SU-DHL-6 (cell line): ENCODE data around the gene PTS.

Experiments
- H2AFZ ChIP-seq: fragments of 200-600 bp; sonication (generic); 2 replicates; pipeline ENCODE4 v1.6.1; 2014; ENCODE audit warnings: low read depth, mild to moderate bottlenecking, moderate library complexity, mixed read lengths, antibody characterized with exemption, low read length; ENCODE audit not compliant: severe bottlenecking
- H3F3A ChIP-seq: fragments of 200-600 bp; shearing (Covaris generic); 2 replicates; pipeline ENCODE4 v1.6.0; 2016; ENCODE audit warnings: antibody characterized with exemption, mild to moderate bottlenecking; ENCODE audit not compliant: insufficient read depth
- H3K27ac ChIP-seq: fragments of 200-600 bp; sonication (generic); 2 replicates; pipeline ENCODE4 v1.5.1; 2016; ENCODE audit warnings: low read depth, mild to moderate bottlenecking, low read length, moderate library complexity, mixed read lengths
- H3K27me3 ChIP-seq: fragments of 200-600 bp; sonication (generic), shearing (Covaris generic); 2 replicates; pipeline ENCODE4 v1.6.0; 2014; ENCODE audit warnings: mild to moderate bottlenecking, low read length
- H3K36me3 ChIP-seq: fragments of 200-600 bp; sonication (generic); 2 replicates; pipeline ENCODE4 v1.6.1; 2014; ENCODE audit warnings: mild to moderate bottlenecking, low read length, mixed read lengths
- H3K4me2 ChIP-seq: fragments of 300-600, 200-600 bp; shearing (Covaris generic), sonication (generic); 2 replicates; pipeline ENCODE4 v1.6.0; 2014; ENCODE audit warnings: low read length, low read depth, mild to moderate bottlenecking; ENCODE audit not compliant: poor library complexity, severe bottlenecking
- H3K4me3 ChIP-seq: fragments of 200-600 bp; sonication (generic); 2 replicates; pipeline ENCODE4 v1.5.1; 2014; ENCODE audit warnings: antibody characterized with exemption, low read length, mild to moderate bottlenecking, mixed read lengths; ENCODE audit not compliant: insufficient read depth, poor library complexity, severe bottlenecking
- H3K79me2 ChIP-seq: fragments of 200-600 bp; sonication (generic); 2 replicates; pipeline ENCODE4 v1.6.1; 2014; ENCODE audit warnings: mild to moderate bottlenecking, low read length, moderate library complexity; ENCODE audit not compliant: insufficient read depth
- H3K9ac ChIP-seq: fragments of 200-600 bp; sonication (generic); 2 replicates; pipeline ENCODE4 v1.7.0; 2014; ENCODE audit warnings: mild to moderate bottlenecking, low read length
- H3K9me2 ChIP-seq: fragments of 200-600 bp; sonication (generic); replicated peaks from 2 replicates; pipeline ENCODE4 v1.6.1; 2014; ENCODE audit warnings: low read length; ENCODE audit not compliant: insufficient read depth
- H3K9me3 ChIP-seq: fragments of 200-600 bp; sonication (generic); 2 replicates; pipeline ENCODE4 v1.6.1; 2014; ENCODE audit warnings: low read length, mixed read lengths; ENCODE audit not compliant: insufficient read depth
- H4K20me1 ChIP-seq: fragments of 200-600 bp; sonication (generic); 2 replicates; pipeline ENCODE4 v1.6.1; 2014; ENCODE audit warnings: low read depth, mild to moderate bottlenecking, antibody characterized with exemption, low read length, moderate library complexity, mixed read lengths
- EZH2phosphoT487 ChIP-seq: fragments of 200-600 bp; sonication (generic), shearing (Covaris generic); conservative IDR thresholded peaks from 2 replicates; pipeline ENCODE4 v1.6.1; 2018; ENCODE audit warnings: mild to moderate bottlenecking, antibody characterized with exemption, low read length, moderate library complexity, mixed read lengths
- TF ChIP-seq, protein P1 (sequence below): fragments of 200-600 bp; sonication (generic); IDR thresholded peaks from one replicate; pipeline ENCODE4 v1.5.1; 2017; ENCODE audit warnings: antibody characterized with exemption, mild to moderate bottlenecking, low read length, moderate library complexity; ENCODE audit not compliant: insufficient read depth, poor library complexity, severe bottlenecking

The PTS gene

DNA sequence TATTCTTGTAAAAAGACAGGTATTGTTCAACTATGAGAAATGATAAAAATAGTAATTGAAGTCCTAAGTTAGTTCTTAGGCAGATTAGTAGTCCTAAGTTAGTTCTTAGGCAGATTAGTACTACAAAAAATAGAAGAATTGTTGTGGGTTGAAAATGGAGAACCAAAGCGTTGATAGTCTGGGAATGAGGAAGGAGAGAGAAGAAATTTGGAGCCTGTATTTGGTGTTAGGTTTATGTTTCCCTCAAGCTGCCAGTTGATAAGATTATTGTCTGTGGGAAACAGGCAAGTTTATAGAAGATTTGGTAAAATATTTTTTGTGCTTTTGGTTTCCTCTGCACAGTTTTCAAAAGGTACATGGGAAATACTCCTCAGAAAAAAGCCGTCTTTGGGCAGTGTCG lies 47.3 kb upstream of the PTS start:
- no peak overlapping the region for H3K4me3 ChIP-seq
- TF ChIP-seq EZH2phosphoT487, result no peak
- TF ChIP-seq, protein P1, sequence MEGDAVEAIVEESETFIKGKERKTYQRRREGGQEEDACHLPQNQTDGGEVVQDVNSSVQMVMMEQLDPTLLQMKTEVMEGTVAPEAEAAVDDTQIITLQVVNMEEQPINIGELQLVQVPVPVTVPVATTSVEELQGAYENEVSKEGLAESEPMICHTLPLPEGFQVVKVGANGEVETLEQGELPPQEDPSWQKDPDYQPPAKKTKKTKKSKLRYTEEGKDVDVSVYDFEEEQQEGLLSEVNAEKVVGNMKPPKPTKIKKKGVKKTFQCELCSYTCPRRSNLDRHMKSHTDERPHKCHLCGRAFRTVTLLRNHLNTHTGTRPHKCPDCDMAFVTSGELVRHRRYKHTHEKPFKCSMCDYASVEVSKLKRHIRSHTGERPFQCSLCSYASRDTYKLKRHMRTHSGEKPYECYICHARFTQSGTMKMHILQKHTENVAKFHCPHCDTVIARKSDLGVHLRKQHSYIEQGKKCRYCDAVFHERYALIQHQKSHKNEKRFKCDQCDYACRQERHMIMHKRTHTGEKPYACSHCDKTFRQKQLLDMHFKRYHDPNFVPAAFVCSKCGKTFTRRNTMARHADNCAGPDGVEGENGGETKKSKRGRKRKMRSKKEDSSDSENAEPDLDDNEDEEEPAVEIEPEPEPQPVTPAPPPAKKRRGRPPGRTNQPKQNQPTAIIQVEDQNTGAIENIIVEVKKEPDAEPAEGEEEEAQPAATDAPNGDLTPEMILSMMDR, result no peak
- H3K4me2 ChIP-seq, result no peak overlapping the region
- no peaks in the 10 kb centered on the region for H3K36me3 ChIP-seq
- no peak overlapping the region for H3K9ac ChIP-seq
- H2AFZ ChIP-seq, result no peak overlapping the region
- H3K9me2 ChIP-seq, result no peaks in the 10 kb centered on the region
- H3K27me3 ChIP-seq, result no peaks in the 10 kb centered on the region
- no peaks in the 10 kb centered on the region for H4K20me1 ChIP-seq
- H3K79me2 ChIP-seq, result no peaks in the 10 kb centered on the region
- H3K27ac ChIP-seq, result no peak overlapping the region
- H3F3A ChIP-seq, result no peaks in the 10 kb centered on the region
- H3K9me3 ChIP-seq, result no peaks in the 10 kb centered on the region

DNA sequence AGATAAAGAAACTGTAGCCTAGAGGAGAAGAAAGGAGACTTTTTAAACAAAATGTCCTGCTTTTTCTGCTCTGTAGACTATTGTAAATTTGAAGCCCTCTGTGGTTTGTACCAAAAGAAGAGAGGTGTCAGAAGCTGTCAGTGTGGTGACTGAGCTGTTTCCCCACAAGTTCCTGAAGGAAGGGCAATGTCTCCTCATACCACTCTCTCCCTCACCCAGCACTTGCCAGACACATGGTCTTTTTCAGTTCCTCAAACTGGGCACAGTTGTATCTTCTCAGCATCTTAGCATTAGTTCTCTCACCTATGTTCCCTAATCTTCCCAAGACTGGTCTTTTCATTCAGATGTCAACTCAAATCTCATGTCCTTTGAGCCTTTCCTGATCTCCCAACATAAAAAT lies 46.6 kb upstream of the PTS start:
- H3K4me2 ChIP-seq, result no peak overlapping the region
- no peak overlapping the region for H2AFZ ChIP-seq
- no peaks in the 10 kb centered on the region for H4K20me1 ChIP-seq
- no peaks in the 10 kb centered on the region for H3K36me3 ChIP-seq
- TF ChIP-seq, protein P1, result no peak
- no peak for TF ChIP-seq EZH2phosphoT487
- H3K9ac ChIP-seq, result no peak overlapping the region
- no peaks in the 10 kb centered on the region for H3K9me2 ChIP-seq
- no peaks in the 10 kb centered on the region for H3K9me3 ChIP-seq
- H3K27ac ChIP-seq, result no peak overlapping the region
- H3K79me2 ChIP-seq, result no peaks in the 10 kb centered on the region
- no peaks in the 10 kb centered on the region for H3K27me3 ChIP-seq
- H3K4me3 ChIP-seq, result no peak overlapping the region
- H3F3A ChIP-seq, result no peaks in the 10 kb centered on the region

DNA sequence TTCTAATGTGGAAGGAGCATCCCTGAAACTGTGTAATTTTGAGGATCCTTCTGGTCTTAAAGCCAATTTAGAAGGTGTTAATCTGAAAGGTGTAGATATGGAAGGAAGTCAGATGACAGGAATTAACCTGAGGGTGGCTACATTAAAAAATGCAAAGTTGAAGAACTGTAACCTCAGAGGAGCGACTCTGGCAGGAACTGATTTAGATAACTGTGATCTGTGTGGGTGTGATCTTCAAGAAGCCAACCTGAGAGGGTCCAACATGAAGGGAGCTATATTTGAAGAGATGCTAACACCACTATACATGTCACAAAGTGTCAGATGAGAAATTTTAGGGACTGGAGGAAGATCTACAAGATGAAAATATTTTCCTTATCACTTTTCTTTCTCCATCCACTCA lies 43.4 kb upstream of the PTS start:
- no peak overlapping the region for H3K27ac ChIP-seq
- no peaks in the 10 kb centered on the region for H3K9me3 ChIP-seq
- no peaks in the 10 kb centered on the region for H3K9me2 ChIP-seq
- TF ChIP-seq EZH2phosphoT487, result no peak
- TF ChIP-seq, protein P1, result no peak
- no peaks in the 10 kb centered on the region for H3K27me3 ChIP-seq
- no peak overlapping the region for H2AFZ ChIP-seq
- H3K9ac ChIP-seq, result no peak overlapping the region
- no peak overlapping the region for H3K4me2 ChIP-seq
- H3K36me3 ChIP-seq, result no peaks in the 10 kb centered on the region
- H4K20me1 ChIP-seq, result no peaks in the 10 kb centered on the region
- no peaks in the 10 kb centered on the region for H3K79me2 ChIP-seq
- no peak overlapping the region for H3K4me3 ChIP-seq
- H3F3A ChIP-seq, result no peaks in the 10 kb centered on the region

DNA sequence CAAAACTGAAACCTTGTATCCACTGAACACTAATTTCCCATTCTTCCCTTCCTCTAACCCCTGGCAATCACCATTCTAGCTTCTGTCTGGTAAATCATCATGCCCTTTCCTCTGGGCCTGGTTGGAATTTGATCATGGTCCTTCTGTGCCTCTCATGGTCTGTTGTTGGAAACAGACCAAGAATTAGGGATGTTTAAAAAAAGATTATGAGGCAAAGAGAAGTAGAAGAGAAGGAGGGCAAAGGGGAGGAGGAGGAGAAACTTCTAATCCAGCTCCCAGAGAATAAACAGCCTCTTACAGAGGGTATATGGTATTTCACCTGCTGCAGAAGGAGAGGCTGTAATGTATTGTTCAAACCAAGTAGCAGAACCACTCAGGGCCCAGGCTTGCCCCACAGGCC lies 40.3 kb upstream of the PTS start:
- Histone ChIP-seq H3F3A (no peaks in the 10 kb centered on the region), H2AFZ (no peak overlapping the region), H3K9me3 (no peaks in the 10 kb centered on the region), H3K9ac (no peak overlapping the region), H4K20me1 (no peaks in the 10 kb centered on the region), H3K79me2 (no peaks in the 10 kb centered on the region), H3K4me3 (no peak overlapping the region), H3K27me3 (no peaks in the 10 kb centered on the region), H3K4me2 (no peak overlapping the region), H3K36me3 (no peaks in the 10 kb centered on the region), H3K27ac (no peak overlapping the region), H3K9me2 (no peaks in the 10 kb centered on the region)
- TF ChIP-seq, protein P1, result no peak
- no peak for TF ChIP-seq EZH2phosphoT487
